Stomach (tissue), 4 donors: Measurements from ENCODE around the gene IL22RA2.

ENCODE experiments used
- CTCF ChIP-seq, 7 experiments: fragments of 450-650 bp in 4 of 7; fragments of 200-600 bp in 3 of 7; sonication (generic) in 3 of 7; IDR thresholded peaks; one replicate each; pipeline ENCODE4 v1.5.1; 2016 to 2019; ENCODE audit warnings: antibody characterized with exemption in 7 of 7, control low read depth in 2 of 7, mild to moderate bottlenecking in 1 of 7
- POLR2A ChIP-seq, 4 donors: fragments of 450-650 bp; IDR thresholded peaks; one replicate each; pipeline ENCODE4 v1.6.1; 2016; ENCODE audit warnings: antibody characterized with exemption in 4 of 4, control low read depth in 2 of 4, mild to moderate bottlenecking in 1 of 4, moderate library complexity in 1 of 4
- POLR2AphosphoS5 ChIP-seq, 3 donors: sonication (generic); formaldehyde crosslinking; IDR thresholded peaks; one replicate each; pipeline ENCODE4 v1.6.1; 2016; ENCODE audit warnings: antibody characterized with exemption in 3 of 3

DNA sequence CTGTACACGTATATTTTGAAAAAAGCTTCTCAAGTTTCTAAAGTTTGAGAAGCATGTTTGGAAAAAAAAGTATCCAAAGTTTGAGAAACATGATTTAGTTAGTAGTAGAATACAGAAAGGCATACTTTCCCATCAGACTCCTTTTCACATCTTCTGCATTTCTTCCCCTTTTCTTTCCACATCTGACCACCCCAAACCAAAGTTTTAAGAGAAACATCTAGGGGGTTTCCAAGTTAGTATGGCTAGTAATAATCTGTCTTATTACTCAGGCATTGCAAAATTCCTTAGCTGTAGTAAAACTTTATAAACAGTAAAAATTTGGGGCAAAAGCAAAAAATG is 65.7 kb downstream of the IL22RA2 start:
- no peak for TF ChIP-seq CTCF (IDR thresholded peaks at IDR 0.05)
- no peak for TF ChIP-seq POLR2A (IDR thresholded peaks at IDR 0.05)
- TF ChIP-seq POLR2AphosphoS5 (IDR thresholded peaks at IDR 0.05), result no peak
